Parathyroid adenoma (tissue), 2 donors: Measurements from ENCODE around the gene CEP135.

Experiments used
- H2AFZ ChIP-seq: fragments of 300-600 bp; sonication (generic); one replicate; pipeline ENCODE4 v1.7.0; 2017; ENCODE audit warnings: antibody characterized with exemption, mild to moderate bottlenecking
- H3K27ac ChIP-seq: fragments of 300-600 bp; sonication (generic); one replicate; pipeline ENCODE4 v1.7.0; 2017
- H3K27me3 ChIP-seq: fragments of 300-600 bp; sonication (generic); one replicate; pipeline ENCODE4 v1.7.0; 2017; ENCODE audit warnings: low read length; ENCODE audit not compliant: control insufficient read depth, insufficient read depth
- H3K36me3 ChIP-seq: fragments of 300-600 bp; sonication (generic); one replicate; pipeline ENCODE4 v1.7.0; 2017; ENCODE audit warnings: low read length; ENCODE audit not compliant: control insufficient read depth, insufficient read depth
- H3K4me1 ChIP-seq: fragments of 300-600 bp; sonication (generic); one replicate; pipeline ENCODE4 v1.7.0; 2017; ENCODE audit warnings: control low read depth
- H3K4me2 ChIP-seq: fragments of 300-600 bp; sonication (generic); one replicate; pipeline ENCODE4 v1.7.0; 2017; ENCODE audit warnings: low read length
- H3K4me3 ChIP-seq: fragments of 300-600 bp; sonication (generic); one replicate; pipeline ENCODE4 v1.7.0; 2017; ENCODE audit warnings: low read depth, low read length
- H3K79me2 ChIP-seq: fragments of 300-600 bp; sonication (generic); one replicate; pipeline ENCODE4 v1.7.0; 2017; ENCODE audit warnings: control low read depth
- H3K9ac ChIP-seq: fragments of 300-600 bp; sonication (generic); one replicate; pipeline ENCODE4 v1.7.0; 2017; ENCODE audit warnings: mild to moderate bottlenecking
- H3K9me3 ChIP-seq: fragments of 300-600 bp; sonication (generic); one replicate; pipeline ENCODE4 v1.7.0; 2017; ENCODE audit warnings: low read length; ENCODE audit not compliant: control insufficient read depth
- TF ChIP-seq, protein P1 (sequence below): fragments of 300-600 bp; sonication (generic); IDR thresholded peaks from one replicate; pipeline ENCODE4 v1.7.0; 2017; ENCODE audit warnings: antibody characterized with exemption, mild to moderate bottlenecking
- donor health status: primary hyperparathyroidism.

The CEP135 gene

DNA sequence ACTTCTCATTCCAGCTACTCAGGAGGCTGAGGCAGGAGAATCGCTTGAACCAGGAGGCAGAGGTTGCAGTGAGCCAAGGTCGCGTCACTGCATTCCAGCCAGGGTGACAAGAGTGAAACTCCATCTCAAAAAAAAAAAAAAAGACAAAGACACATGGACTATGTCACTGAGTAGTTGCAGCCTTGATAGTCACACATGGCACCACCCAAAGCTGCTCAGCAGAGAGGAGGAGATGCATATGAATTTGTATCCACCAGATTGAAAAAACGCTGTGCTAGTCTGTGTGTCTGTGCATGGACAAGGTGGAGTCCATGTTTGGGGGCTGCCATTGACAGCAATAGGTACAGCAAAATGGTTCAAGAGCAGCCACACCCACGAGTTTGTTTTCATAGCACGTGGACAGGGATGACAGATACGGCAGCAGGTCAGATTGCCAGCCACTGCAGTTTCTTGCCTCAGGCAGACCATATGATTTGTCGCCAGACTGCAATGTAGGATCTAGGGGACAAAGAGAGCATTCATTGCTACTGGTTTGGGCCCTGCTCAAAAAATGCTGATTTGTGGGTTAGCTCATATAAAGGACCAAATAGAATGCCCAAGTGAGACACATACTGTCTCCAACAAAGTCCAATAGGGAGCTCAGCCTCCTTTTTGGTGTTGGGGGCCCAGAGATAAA, 89.9 kb downstream of the CEP135 start:
- H3K79me2 ChIP-seq = no peaks in the 10 kb centered on the region
- no peak overlapping the region for H2AFZ ChIP-seq
- TF ChIP-seq, protein P1, sequence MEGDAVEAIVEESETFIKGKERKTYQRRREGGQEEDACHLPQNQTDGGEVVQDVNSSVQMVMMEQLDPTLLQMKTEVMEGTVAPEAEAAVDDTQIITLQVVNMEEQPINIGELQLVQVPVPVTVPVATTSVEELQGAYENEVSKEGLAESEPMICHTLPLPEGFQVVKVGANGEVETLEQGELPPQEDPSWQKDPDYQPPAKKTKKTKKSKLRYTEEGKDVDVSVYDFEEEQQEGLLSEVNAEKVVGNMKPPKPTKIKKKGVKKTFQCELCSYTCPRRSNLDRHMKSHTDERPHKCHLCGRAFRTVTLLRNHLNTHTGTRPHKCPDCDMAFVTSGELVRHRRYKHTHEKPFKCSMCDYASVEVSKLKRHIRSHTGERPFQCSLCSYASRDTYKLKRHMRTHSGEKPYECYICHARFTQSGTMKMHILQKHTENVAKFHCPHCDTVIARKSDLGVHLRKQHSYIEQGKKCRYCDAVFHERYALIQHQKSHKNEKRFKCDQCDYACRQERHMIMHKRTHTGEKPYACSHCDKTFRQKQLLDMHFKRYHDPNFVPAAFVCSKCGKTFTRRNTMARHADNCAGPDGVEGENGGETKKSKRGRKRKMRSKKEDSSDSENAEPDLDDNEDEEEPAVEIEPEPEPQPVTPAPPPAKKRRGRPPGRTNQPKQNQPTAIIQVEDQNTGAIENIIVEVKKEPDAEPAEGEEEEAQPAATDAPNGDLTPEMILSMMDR = no peak
- no peaks in the 10 kb centered on the region for H3K9me3 ChIP-seq
- no peak overlapping the region for H3K4me3 ChIP-seq
- H3K36me3 ChIP-seq = no peaks in the 10 kb centered on the region
- H3K9ac ChIP-seq = no peak overlapping the region
- no peak overlapping the region for H3K4me2 ChIP-seq
- no peak overlapping the region for H3K27ac ChIP-seq
- no peaks in the 10 kb centered on the region for H3K4me1 ChIP-seq
- H3K27me3 ChIP-seq = no peaks in the 10 kb centered on the region

DNA sequence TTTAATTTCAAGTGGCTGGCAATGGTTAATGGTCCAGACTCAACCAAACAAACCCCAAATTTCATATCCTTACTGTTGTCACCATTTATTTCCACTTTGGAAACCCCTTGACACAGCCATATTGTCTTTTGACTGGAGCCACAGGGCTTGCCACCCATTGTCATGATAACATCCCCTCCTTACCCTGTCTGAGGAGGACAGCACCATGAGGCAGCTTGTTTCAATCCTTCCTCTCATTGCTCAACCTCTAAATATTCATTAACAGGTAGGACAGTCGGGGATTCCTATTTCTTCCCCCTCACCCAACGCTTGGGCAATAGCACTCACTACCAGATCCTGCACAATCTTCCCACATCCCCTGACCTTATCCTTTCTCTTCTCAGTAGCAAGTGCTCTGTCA, 92.1 kb downstream of the CEP135 start:
- no peak overlapping the region for H3K4me2 ChIP-seq
- no peaks in the 10 kb centered on the region for H3K27me3 ChIP-seq
- no peak overlapping the region for H2AFZ ChIP-seq
- H3K9me3 ChIP-seq = no peaks in the 10 kb centered on the region
- H3K9ac ChIP-seq = no peak overlapping the region
- no peaks in the 10 kb centered on the region for H3K79me2 ChIP-seq
- no peak overlapping the region for H3K4me3 ChIP-seq
- H3K36me3 ChIP-seq = no peaks in the 10 kb centered on the region
- TF ChIP-seq, protein P1 = no peak
- H3K4me1 ChIP-seq = no peaks in the 10 kb centered on the region
- no peak overlapping the region for H3K27ac ChIP-seq

DNA sequence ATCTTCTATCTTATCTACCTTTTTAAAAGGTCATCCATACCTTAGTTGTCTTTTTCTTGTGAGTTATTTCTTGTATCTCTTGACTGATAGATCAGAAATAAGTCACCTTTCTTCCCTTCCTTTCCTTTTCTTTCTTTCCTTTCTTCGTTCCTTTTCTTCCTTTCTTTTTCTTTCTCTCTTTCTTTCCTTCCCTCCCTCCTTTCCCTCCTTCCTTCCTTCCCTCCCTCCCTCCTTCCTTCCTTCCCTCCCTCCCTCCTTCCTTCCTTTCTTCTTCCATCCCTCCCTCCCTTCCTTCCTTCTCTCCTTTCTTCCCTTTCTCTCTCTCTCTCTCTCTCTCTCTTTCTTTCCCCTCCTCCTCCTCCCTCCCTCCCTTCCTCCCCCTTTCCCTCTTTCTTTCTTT, 93.5 kb downstream of the CEP135 start:
- H3K9ac ChIP-seq = no peak overlapping the region
- TF ChIP-seq, protein P1 = no peak
- H3K9me3 ChIP-seq = no peaks in the 10 kb centered on the region
- no peaks in the 10 kb centered on the region for H3K27me3 ChIP-seq
- no peak overlapping the region for H3K27ac ChIP-seq
- no peak overlapping the region for H3K4me2 ChIP-seq
- H3K4me3 ChIP-seq = no peak overlapping the region
- H3K79me2 ChIP-seq = no peaks in the 10 kb centered on the region
- no peaks in the 10 kb centered on the region for H3K36me3 ChIP-seq
- no peaks in the 10 kb centered on the region for H3K4me1 ChIP-seq
- no peak overlapping the region for H2AFZ ChIP-seq

DNA sequence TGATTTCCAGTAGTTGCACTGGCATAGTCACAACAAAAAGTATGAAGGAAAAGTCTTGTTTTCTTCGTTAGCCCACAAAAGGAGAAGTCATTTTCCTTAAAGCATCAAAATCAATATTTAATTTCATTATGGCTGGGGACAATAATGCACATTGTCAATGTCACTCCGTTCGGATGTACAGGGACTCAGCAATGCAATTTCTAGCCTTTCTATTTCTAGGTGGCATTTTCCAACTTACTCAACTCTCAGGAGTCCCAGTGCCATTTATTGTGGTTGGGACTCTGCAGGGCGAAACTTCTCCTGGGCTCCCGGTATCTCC, 99.6 kb downstream of the CEP135 start:
- H3K36me3 ChIP-seq = no peaks in the 10 kb centered on the region
- H3K4me1 ChIP-seq = no peaks in the 10 kb centered on the region
- TF ChIP-seq, protein P1 = no peak
- H3K79me2 ChIP-seq = no peaks in the 10 kb centered on the region
- H3K27ac ChIP-seq = peak overlapping the region; percentile 29
- H3K4me2 ChIP-seq = peak overlapping the region; percentile 95
- no peaks in the 10 kb centered on the region for H3K9me3 ChIP-seq
- H2AFZ ChIP-seq = peak overlapping the region; percentile 75
- peak overlapping the region; percentile 57 for H3K4me3 ChIP-seq
- no peaks in the 10 kb centered on the region for H3K27me3 ChIP-seq
- H3K9ac ChIP-seq = no peak overlapping the region
